K562 (cell line): ENCODE data around the gene STT3B. TPM values are rescaled to one million over a fixed set of nuclear protein-coding genes. Genes with fewer than 3 reads are reported as not detected.

Experiments used
- ATF7 ChIP-seq: fragments of 450-650 bp; IDR thresholded peaks from 2 replicates; pipeline ENCODE4 v1.7.1; 2014; ENCODE audit warnings: mild to moderate bottlenecking, moderate library complexity
- BHLHE40 ChIP-seq: IDR thresholded peaks from 2 replicates; pipeline ENCODE4 v1.6.1; 2011; ENCODE audit warnings: low read length, improper control_type of control experiment
- CAMTA2 ChIP-seq: fragments of 250-450 bp; sonication (Bioruptor Pico); conservative IDR thresholded peaks from 2 replicates; pipeline ENCODE4 v1.5.1; 2022
- CBX5 ChIP-seq: IDR thresholded peaks from 2 replicates; pipeline ENCODE4 v1.6.1; 2014; ENCODE audit warnings: low read depth, borderline replicate concordance
- DACH1 ChIP-seq: fragments of 450-650 bp; IDR thresholded peaks from 2 replicates; pipeline ENCODE4 v1.6.1; 2018; ENCODE audit not compliant: partially characterized antibody
- EP400 ChIP-seq: fragments of 450-650 bp; IDR thresholded peaks from 2 replicates; pipeline ENCODE4 v1.6.1; 2017; ENCODE audit warnings: antibody characterized with exemption, mild to moderate bottlenecking, moderate library complexity
- HOMEZ ChIP-seq: fragments of 250-450 bp; sonication (Bioruptor Pico); IDR thresholded peaks from 2 replicates; pipeline ENCODE4 v1.4.0; 2020; ENCODE audit warnings: mild to moderate bottlenecking, moderate library complexity
- IRF2 ChIP-seq: sonication (generic); formaldehyde crosslinking; IDR thresholded peaks from 2 replicates; pipeline ENCODE4 v1.8.1; 2022; ENCODE audit warnings: mild to moderate bottlenecking, missing genetic modification reagents
- L3MBTL2 ChIP-seq: fragments of 450-650 bp; IDR thresholded peaks from 2 replicates; pipeline ENCODE4 v1.6.1; 2016; ENCODE audit warnings: mild to moderate bottlenecking, moderate library complexity
- NCOA6 ChIP-seq: fragments of 450-650 bp; IDR thresholded peaks from 2 replicates; pipeline ENCODE4 v1.6.1; 2017; ENCODE audit warnings: mild to moderate bottlenecking
- TEAD2 ChIP-seq: fragments of 450-650 bp; IDR thresholded peaks from 2 replicates; pipeline ENCODE4 v1.6.1; 2016; ENCODE audit warnings: missing genetic modification characterization, control low read depth, missing compliant biosample characterization
- TEAD4 ChIP-seq, 2 experiments: sonication (generic) in 1 of 2; formaldehyde crosslinking in 1 of 2; IDR thresholded peaks; 2 replicates each; pipeline versions ENCODE4 v1.6.1 to v1.8.0; 2012 to 2022; ENCODE audit warnings: borderline replicate concordance in 1 of 2, inconsistent platforms in 1 of 2, low read length in 1 of 2, mild to moderate bottlenecking in 1 of 2, missing genetic modification reagents in 1 of 2
- ZNF197 ChIP-seq: fragments of 200-800 bp; sonication (Bioruptor generic); IDR thresholded peaks from 2 replicates; pipeline ENCODE4 v1.6.1; 2016; ENCODE audit warnings: low read depth, missing genetic modification characterization, missing compliant biosample characterization
- ZSCAN32 ChIP-seq: fragments of 450-650 bp; formaldehyde crosslinking; IDR thresholded peaks from 2 replicates; pipeline ENCODE4 v1.4.0; 2020; ENCODE audit warnings: mild to moderate bottlenecking, moderate library complexity
- polyA plus RNA-seq, 8 experiments: library from polyadenylated mRNA; depleted of rRNA in 4 of 8; stranded (reverse) in 5 of 8; unstranded in 3 of 8; fragments of >200 nt; fragmentation: Nextera tagmentation in 2 of 8; fragmentation: Illumina TruSeq in 1 of 8; extraction: Ambion mirVana in 2 of 8; extraction: Trizol in 1 of 8; gene quantifications; 2 replicates each; pipeline versions ENCODE4 v1.2.1 to v1.2.3, GENCODE V29; 2011 to 2014; ENCODE audit warnings: inconsistent platforms in 1 of 8, missing spikeins in 1 of 8
- total RNA-seq, 7 experiments: library from RNA; depleted of rRNA in 6 of 7; stranded (reverse); fragments of >200 nt in 6 of 7; fragmentation: Illumina TruSeq in 2 of 7; extraction: Trizol in 2 of 7; gene quantifications; 2 replicates each; pipeline versions ENCODE4 v1.2.1 to v1.2.3, GENCODE V29; 2011 to 2021; ENCODE audit warnings: low replicate concordance in 1 of 7
- TF ChIP-seq, protein P1 (sequence below): fragments of 200-600 bp; sonication (generic); IDR thresholded peaks from one replicate; pipeline ENCODE4 v1.6.1; 2012; ENCODE audit warnings: mild to moderate bottlenecking, low read depth, low read length, inconsistent platforms
- TF ChIP-seq, protein P2 (sequence below): fragments of 200-800 bp; sonication (Bioruptor generic); IDR thresholded peaks from 2 replicates; pipeline ENCODE4 v1.6.1; 2017; ENCODE audit warnings: missing genetic modification characterization, missing compliant biosample characterization

Gene STT3B
- total and polyA plus RNA-seq, 9 of the 15 experiments (the other 6 are each of a cell fraction or from before 2014, with no cell fraction given) = 22.4 to 147 (median 100) TPM

DNA sequence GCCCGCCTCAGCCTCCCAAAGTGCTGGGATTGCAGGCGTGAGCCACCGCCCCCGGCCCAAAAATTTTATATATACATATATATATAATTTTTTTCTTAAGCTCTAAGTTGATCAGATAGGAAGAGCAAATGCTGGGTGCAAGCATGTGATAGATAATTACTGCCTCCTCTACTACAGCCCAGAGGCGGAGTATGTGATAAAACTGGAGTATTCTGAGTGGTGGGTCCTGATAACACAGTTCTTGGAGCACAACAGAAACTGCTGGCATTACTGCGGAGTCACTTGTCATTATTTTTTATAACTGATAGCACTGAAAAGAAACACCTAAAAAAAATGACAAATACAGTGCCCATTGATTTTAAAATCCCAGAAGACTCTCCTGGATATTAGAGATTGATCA, 41.1 kb upstream of the STT3B start (continued):
- TF ChIP-seq, protein P1, sequence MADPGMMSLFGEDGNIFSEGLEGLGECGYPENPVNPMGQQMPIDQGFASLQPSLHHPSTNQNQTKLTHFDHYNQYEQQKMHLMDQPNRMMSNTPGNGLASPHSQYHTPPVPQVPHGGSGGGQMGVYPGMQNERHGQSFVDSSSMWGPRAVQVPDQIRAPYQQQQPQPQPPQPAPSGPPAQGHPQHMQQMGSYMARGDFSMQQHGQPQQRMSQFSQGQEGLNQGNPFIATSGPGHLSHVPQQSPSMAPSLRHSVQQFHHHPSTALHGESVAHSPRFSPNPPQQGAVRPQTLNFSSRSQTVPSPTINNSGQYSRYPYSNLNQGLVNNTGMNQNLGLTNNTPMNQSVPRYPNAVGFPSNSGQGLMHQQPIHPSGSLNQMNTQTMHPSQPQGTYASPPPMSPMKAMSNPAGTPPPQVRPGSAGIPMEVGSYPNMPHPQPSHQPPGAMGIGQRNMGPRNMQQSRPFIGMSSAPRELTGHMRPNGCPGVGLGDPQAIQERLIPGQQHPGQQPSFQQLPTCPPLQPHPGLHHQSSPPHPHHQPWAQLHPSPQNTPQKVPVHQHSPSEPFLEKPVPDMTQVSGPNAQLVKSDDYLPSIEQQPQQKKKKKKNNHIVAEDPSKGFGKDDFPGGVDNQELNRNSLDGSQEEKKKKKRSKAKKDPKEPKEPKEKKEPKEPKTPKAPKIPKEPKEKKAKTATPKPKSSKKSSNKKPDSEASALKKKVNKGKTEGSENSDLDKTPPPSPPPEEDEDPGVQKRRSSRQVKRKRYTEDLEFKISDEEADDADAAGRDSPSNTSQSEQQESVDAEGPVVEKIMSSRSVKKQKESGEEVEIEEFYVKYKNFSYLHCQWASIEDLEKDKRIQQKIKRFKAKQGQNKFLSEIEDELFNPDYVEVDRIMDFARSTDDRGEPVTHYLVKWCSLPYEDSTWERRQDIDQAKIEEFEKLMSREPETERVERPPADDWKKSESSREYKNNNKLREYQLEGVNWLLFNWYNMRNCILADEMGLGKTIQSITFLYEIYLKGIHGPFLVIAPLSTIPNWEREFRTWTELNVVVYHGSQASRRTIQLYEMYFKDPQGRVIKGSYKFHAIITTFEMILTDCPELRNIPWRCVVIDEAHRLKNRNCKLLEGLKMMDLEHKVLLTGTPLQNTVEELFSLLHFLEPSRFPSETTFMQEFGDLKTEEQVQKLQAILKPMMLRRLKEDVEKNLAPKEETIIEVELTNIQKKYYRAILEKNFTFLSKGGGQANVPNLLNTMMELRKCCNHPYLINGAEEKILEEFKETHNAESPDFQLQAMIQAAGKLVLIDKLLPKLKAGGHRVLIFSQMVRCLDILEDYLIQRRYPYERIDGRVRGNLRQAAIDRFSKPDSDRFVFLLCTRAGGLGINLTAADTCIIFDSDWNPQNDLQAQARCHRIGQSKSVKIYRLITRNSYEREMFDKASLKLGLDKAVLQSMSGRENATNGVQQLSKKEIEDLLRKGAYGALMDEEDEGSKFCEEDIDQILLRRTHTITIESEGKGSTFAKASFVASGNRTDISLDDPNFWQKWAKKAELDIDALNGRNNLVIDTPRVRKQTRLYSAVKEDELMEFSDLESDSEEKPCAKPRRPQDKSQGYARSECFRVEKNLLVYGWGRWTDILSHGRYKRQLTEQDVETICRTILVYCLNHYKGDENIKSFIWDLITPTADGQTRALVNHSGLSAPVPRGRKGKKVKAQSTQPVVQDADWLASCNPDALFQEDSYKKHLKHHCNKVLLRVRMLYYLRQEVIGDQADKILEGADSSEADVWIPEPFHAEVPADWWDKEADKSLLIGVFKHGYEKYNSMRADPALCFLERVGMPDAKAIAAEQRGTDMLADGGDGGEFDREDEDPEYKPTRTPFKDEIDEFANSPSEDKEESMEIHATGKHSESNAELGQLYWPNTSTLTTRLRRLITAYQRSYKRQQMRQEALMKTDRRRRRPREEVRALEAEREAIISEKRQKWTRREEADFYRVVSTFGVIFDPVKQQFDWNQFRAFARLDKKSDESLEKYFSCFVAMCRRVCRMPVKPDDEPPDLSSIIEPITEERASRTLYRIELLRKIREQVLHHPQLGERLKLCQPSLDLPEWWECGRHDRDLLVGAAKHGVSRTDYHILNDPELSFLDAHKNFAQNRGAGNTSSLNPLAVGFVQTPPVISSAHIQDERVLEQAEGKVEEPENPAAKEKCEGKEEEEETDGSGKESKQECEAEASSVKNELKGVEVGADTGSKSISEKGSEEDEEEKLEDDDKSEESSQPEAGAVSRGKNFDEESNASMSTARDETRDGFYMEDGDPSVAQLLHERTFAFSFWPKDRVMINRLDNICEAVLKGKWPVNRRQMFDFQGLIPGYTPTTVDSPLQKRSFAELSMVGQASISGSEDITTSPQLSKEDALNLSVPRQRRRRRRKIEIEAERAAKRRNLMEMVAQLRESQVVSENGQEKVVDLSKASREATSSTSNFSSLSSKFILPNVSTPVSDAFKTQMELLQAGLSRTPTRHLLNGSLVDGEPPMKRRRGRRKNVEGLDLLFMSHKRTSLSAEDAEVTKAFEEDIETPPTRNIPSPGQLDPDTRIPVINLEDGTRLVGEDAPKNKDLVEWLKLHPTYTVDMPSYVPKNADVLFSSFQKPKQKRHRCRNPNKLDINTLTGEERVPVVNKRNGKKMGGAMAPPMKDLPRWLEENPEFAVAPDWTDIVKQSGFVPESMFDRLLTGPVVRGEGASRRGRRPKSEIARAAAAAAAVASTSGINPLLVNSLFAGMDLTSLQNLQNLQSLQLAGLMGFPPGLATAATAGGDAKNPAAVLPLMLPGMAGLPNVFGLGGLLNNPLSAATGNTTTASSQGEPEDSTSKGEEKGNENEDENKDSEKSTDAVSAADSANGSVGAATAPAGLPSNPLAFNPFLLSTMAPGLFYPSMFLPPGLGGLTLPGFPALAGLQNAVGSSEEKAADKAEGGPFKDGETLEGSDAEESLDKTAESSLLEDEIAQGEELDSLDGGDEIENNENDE = no peak
- TF ChIP-seq ATF7 (peak; percentile 16; the same call in 1 of the 2 replicates), ZNF197 (CRISPR knock-in tag) (peak; percentile 81; the same call in 1 of the 2 replicates), NCOA6 (no peak), TEAD4 (IDR thresholded peaks at IDR 0.05; ENCODE audit: low read length) (peak; percentile 97), TEAD4 (CRISPR knock-in tag; IDR thresholded peaks at IDR 0.05; ENCODE audit: borderline replicate concordance) (no peak), BHLHE40 (peak; percentile 60), ZSCAN32 (CRISPR knock-in tag) (no peak), L3MBTL2 (peak; percentile 36; the same call in 1 of the 2 replicates), EP400 (peak; percentile 44), CAMTA2 (CRISPR knock-in tag) (no peak), DACH1 (peak; percentile 15), IRF2 (CRISPR knock-in tag) (no peak), TEAD2 (tag) (no peak), HOMEZ (CRISPR knock-in tag) (no peak), CBX5 (no peak)
- TF ChIP-seq, protein P2, sequence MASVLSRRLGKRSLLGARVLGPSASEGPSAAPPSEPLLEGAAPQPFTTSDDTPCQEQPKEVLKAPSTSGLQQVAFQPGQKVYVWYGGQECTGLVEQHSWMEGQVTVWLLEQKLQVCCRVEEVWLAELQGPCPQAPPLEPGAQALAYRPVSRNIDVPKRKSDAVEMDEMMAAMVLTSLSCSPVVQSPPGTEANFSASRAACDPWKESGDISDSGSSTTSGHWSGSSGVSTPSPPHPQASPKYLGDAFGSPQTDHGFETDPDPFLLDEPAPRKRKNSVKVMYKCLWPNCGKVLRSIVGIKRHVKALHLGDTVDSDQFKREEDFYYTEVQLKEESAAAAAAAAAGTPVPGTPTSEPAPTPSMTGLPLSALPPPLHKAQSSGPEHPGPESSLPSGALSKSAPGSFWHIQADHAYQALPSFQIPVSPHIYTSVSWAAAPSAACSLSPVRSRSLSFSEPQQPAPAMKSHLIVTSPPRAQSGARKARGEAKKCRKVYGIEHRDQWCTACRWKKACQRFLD (CRISPR knock-in tag) = peak; percentile 70; the same call in 1 of the 2 replicates
